Mesothelial cell of epicardium (in vitro differentiated cells): ENCODE results near the gene VSIG10L. TPM values are rescaled to one million over a fixed set of nuclear protein-coding genes. Genes with fewer than 3 reads are reported as not detected.

Experiments used
- DNase-seq, 2 experiments: peaks; one replicate each; pipeline ENCODE4 v3.0.0; 2021; ENCODE audit warnings: low spot score in 2 of 2; ENCODE audit not compliant: unreplicated experiment in 2 of 2
- H3K27ac Mint-ChIP-seq: 2 replicates; pipeline ENCODE4 v1.8.0; 2021; ENCODE audit warnings: mixed read lengths
- H3K27me3 Mint-ChIP-seq: 2 replicates; pipeline ENCODE4 v1.8.0; 2021; ENCODE audit warnings: low read depth, mixed read lengths
- H3K36me3 Mint-ChIP-seq: 2 replicates; pipeline ENCODE4 v1.8.0; 2021; ENCODE audit warnings: mixed read lengths
- H3K4me1 Mint-ChIP-seq: 2 replicates; pipeline ENCODE4 v1.8.0; 2021; ENCODE audit warnings: mixed read lengths
- H3K4me3 Mint-ChIP-seq: 2 replicates; pipeline ENCODE4 v1.8.0; 2021; ENCODE audit warnings: mild to moderate bottlenecking, moderate library complexity, mixed read lengths
- H3K9me3 Mint-ChIP-seq: 2 replicates; pipeline ENCODE4 v1.8.0; 2021; ENCODE audit warnings: mixed read lengths
- total RNA-seq: library from RNA; stranded (reverse); gene quantifications from 3 replicates; pipeline ENCODE4 v1.2.1, GENCODE V29; 2021
- TF ChIP-seq, protein P1 (sequence below): fragments of 200-600 bp; sonication (generic); IDR thresholded peaks from one replicate; pipeline ENCODE4 v1.5.0; 2021; ENCODE audit warnings: antibody characterized with exemption; ENCODE audit not compliant: unreplicated experiment

VSIG10L gene
- total RNA-seq, 1 donor from 2014 or later, result 8.9 TPM

DNA sequence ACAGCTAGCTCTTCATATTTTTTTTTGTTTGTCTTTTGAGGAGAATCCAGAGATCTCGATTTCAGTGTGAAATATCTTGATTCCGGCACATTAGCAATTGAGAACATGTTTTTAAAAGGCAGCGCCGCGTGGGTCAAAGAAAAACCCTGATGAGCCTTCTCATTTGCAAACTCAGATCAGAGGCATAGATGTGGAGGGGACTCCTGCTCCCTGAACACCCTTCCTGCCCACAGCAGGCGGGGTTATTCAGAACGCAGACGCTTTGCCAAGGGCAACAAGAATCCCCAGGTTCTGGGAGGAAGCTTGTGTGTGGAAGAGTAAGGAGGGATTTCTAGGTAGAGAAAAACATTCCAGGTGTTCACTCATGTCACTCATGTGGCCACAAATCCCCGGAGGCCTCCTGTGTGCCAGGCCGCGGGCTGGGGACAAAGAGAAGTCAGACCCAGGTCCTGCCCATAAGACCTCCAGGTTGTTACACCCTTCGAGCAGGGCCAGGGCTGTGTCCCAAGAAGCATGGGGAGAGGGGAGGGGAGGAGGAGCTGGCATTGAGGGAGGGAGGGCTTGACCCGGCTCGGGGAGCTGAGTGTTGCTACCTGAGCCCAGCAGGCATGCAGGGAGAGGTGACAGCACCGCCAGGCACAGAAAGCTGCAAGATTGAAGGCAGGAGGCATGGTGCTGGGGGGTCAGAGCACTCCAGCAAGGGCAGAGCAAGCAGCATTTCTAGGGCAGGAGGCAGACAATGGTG, 46.4 kb downstream of the VSIG10L start:
- TF ChIP-seq, protein P1, sequence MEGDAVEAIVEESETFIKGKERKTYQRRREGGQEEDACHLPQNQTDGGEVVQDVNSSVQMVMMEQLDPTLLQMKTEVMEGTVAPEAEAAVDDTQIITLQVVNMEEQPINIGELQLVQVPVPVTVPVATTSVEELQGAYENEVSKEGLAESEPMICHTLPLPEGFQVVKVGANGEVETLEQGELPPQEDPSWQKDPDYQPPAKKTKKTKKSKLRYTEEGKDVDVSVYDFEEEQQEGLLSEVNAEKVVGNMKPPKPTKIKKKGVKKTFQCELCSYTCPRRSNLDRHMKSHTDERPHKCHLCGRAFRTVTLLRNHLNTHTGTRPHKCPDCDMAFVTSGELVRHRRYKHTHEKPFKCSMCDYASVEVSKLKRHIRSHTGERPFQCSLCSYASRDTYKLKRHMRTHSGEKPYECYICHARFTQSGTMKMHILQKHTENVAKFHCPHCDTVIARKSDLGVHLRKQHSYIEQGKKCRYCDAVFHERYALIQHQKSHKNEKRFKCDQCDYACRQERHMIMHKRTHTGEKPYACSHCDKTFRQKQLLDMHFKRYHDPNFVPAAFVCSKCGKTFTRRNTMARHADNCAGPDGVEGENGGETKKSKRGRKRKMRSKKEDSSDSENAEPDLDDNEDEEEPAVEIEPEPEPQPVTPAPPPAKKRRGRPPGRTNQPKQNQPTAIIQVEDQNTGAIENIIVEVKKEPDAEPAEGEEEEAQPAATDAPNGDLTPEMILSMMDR, result no peak
- Mint-ChIP-seq H3K27me3 (peaks cover 45% of the 10 kb centered on the region), H3K4me1 (peaks cover 6% of the 10 kb centered on the region), H3K27ac (no peak overlapping the region), H3K36me3 (no peaks in the 10 kb centered on the region), H3K9me3 (no peaks in the 10 kb centered on the region), H3K4me3 (no peak overlapping the region)
- no peak for DNase-seq

DNA sequence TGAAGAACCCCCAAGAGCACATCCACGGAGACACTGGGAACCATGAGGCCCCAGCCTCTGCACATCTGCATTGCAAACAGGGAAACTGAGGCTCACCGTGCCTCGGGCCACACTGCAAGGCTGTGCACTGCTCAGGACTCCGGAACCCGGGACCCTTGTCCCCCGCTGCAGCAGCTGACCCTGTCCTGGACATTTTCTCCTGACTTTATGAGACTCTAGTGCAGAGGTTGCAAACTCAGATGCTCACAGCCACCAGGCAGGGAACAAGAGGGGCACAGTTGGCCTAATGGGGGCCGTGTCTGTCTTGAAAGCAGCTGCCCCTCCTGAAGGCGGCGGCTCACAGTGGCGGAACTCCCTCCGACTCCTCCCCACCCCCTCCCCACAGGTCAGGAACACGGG, 47.0 kb downstream of the VSIG10L start:
- no peak for DNase-seq
- Mint-ChIP-seq H3K36me3 (no peaks in the 10 kb centered on the region), H3K4me3 (no peak overlapping the region), H3K9me3 (no peaks in the 10 kb centered on the region), H3K27me3 (peaks cover 45% of the 10 kb centered on the region), H3K4me1 (peaks cover 6% of the 10 kb centered on the region), H3K27ac (no peak overlapping the region)
- TF ChIP-seq, protein P1, result no peak

DNA sequence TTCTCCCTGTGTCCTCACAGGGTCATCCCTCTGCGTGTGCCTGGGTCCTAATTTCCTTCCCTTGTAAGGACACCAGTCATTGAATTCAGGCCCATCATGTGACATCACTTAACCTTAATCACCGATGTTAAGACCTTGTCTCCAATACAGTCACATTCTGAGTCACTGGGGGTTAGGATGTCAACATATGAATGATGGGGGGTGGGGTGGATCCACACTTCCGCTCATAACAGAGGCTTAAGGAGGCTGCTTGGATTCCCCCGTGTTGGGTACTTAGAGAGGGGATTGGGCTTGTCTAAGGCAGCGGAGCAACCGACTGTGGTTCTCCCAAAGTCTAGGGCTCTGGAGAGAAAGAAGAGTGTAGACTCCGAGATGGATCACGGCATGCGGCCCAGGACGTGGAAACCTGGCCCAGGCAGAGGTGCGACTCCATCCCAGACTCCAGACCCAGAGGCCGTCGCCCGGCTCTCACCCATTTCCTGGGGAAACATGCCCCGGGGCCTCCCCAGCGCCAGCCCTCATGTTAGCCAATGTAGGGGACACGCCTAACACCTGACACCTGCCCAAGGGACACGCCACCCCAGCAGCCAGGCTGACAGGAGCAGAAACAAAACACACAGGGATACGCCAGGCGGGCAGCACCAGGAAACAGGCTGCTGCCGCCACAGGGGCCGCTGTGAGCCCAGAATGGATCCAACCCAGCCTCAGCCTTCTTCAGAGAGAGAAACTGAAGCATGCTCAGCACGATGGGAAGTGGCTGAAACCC, 47.5 kb downstream of the VSIG10L start:
- H3K36me3 Mint-ChIP-seq, result no peaks in the 10 kb centered on the region
- H3K27me3 Mint-ChIP-seq, result peaks cover 45% of the 10 kb centered on the region
- H3K27ac Mint-ChIP-seq, result no peak overlapping the region
- no peak overlapping the region for H3K4me3 Mint-ChIP-seq
- no peaks in the 10 kb centered on the region for H3K9me3 Mint-ChIP-seq
- peaks cover 6% of the 10 kb centered on the region for H3K4me1 Mint-ChIP-seq
- DNase-seq, result no peak
- TF ChIP-seq, protein P1, result no peak

DNA sequence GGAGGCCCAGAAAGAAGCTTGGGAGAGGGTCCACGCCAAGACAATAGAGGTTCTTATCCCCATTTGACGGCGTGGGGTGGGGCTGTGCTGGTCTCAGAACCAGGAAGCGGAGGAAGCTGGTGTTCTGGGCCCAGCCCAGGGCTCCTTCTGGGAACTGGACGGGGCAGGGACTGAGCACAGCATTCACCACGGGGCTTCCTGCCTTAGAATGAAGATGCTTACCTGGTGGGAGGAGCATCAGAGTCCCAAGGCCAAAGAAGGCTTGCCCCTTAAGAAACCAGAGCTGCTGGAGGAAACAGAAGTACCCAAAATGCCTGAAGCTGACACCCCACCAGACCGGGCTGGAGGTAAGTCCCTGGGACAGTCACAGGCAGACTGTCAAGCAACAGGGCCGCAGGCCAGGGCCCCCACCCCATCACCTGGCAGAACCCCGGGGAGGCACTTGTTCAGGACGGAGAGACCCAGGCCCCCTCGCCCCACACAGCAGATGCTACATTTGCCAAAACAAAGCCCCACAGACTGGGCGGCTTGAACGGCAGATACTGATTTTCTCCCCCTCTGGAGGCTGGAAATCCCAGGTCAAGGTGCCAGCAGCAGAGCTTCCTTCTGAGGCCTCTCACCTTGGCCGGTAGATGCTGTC, 48.2 kb downstream of the VSIG10L start:
- Mint-ChIP-seq H3K4me3 (no peak overlapping the region), H3K9me3 (no peaks in the 10 kb centered on the region), H3K27me3 (peaks cover 43% of the 10 kb centered on the region), H3K27ac (no peak overlapping the region), H3K4me1 (peaks cover 6% of the 10 kb centered on the region), H3K36me3 (no peaks in the 10 kb centered on the region)
- no peak for DNase-seq
- TF ChIP-seq, protein P1, result no peak

DNA sequence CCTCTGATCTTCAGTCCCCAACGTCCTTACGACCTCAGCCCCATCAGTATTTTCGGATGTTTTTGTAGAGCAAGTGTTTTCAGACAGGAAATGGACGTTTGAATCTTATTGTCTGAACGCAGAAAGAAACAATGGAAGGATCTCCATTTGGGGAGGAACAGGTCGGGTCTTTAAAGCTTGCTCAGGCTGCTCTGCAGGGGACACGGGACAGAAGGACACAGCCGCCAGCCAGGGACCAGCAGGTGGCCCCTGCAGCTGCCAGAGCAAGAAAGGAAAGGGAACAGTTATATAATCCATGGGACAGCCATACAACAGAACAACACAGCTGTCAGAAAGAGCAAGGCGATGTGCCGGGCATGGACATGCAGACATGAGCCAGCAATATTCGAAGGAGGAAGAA, 49.0 kb downstream of the VSIG10L start:
- TF ChIP-seq, protein P1, result no peak
- no peak overlapping the region for H3K4me3 Mint-ChIP-seq
- H3K36me3 Mint-ChIP-seq, result no peaks in the 10 kb centered on the region
- H3K4me1 Mint-ChIP-seq, result peaks cover 6% of the 10 kb centered on the region
- H3K27ac Mint-ChIP-seq, result no peak overlapping the region
- no peak for DNase-seq
- H3K27me3 Mint-ChIP-seq, result peaks cover 43% of the 10 kb centered on the region
- no peaks in the 10 kb centered on the region for H3K9me3 Mint-ChIP-seq
